GM12891 (cell line): ENCODE results near the gene MTG1.

Source experiments
- POLR2A ChIP-seq: IDR thresholded peaks from 2 replicates; pipeline ENCODE4 v1.6.1; 2011; ENCODE audit warnings: low read depth, low read length, control low read depth
- POU2F2 ChIP-seq: IDR thresholded peaks from 2 replicates; pipeline ENCODE4 v1.6.1; 2011; ENCODE audit warnings: low read depth, mild to moderate bottlenecking, control low read depth, low read length, moderate library complexity
- TAF1 ChIP-seq: IDR thresholded peaks from 2 replicates; pipeline ENCODE4 v1.6.1; 2011; ENCODE audit warnings: low read depth, low read length, control low read depth

- TF ChIP-seq TAF1 (no peak), POLR2A (no peak), POU2F2 (no peak)
Observed at GRCh38 chr10:133350283-133350949, 43.5 kb upstream of the MTG1 start.
